K562 (cell line): ENCODE measurements around the gene IGSF3. TPM values are rescaled to one million over a fixed set of nuclear protein-coding genes. Genes with fewer than 3 reads are reported as not detected.

ENCODE experiments used
- ATAC-seq: fragments of 200-7000 bp; cut with Tn5 transposase; 3 replicates; pipeline ENCODE4 v1.9.1; 2020; ENCODE audit warnings: moderate library complexity
- BruUV-seq: library from RNA; stranded (reverse); fragments of 400-500 nt; replicated peaks from 2 replicates; lab custom pipeline; 2021; lab: Mats Ljungman, UMichigan
- CTCF ChIA-PET: fragments of 300-600 bp; formaldehyde crosslinking; extraction: SDS; loops from one replicate; lab custom pipeline; 2021; ENCODE audit warnings: low intra/inter-chr PET ratio; lab: Yijun Ruan, JAX
- POLR2A ChIA-PET: fragments of 300-600, 350-650 bp; sonication (Branson Sonifier 250); formaldehyde crosslinking; extraction: SDS; loops from one replicate; lab custom pipeline; 2021; ENCODE audit warnings: antibody characterized with exemption, inconsistent platforms; lab: Yijun Ruan, JAX
- DNase-seq, 4 experiments: peaks; one replicate each; pipeline versions ENCODE4 v3.0.0 to v3.0.0-alpha.2; 2011 to 2018; ENCODE audit warnings: low spot score in 3 of 4, mixed read lengths in 3 of 4; ENCODE audit errors: extremely low read depth in 1 of 4
- FAIRE-seq: peaks from 2 replicates; lab custom pipeline; 2011; peaks lifted over from hg19 to GRCh38; lab: Jason Lieb, UNC
- H2AFZ ChIP-seq: 2 replicates; pipeline ENCODE4 v1.6.0; 2011; ENCODE audit warnings: low read depth, low read length, control low read depth, inconsistent platforms
- H3K27ac ChIP-seq: fragments of 200-600 bp; 3 replicates; pipeline ENCODE4 v1.8.0; 2011; ENCODE audit warnings: low read depth, mild to moderate bottlenecking, control low read depth, inconsistent platforms, low read length, moderate library complexity, mixed read lengths; ENCODE audit errors: extremely low read depth
- H3K27me3 ChIP-seq, 2 experiments: fragments of 300-600 bp in 1 of 2; 2 replicates in 1 of 2; 3 replicates in 1 of 2; pipeline versions ENCODE4 v1.6.0 to v1.8.0; 2011; ENCODE audit warnings: inconsistent platforms in 2 of 2, low read length in 2 of 2, mild to moderate bottlenecking in 1 of 2, mixed read lengths in 1 of 2, moderate library complexity in 1 of 2; ENCODE audit not compliant: control insufficient read depth in 2 of 2, insufficient read depth in 2 of 2
- H3K36me3 ChIP-seq: fragments of 300-600 bp; 3 replicates; pipeline ENCODE4 v1.8.0; 2011; ENCODE audit warnings: mild to moderate bottlenecking, low read length, inconsistent platforms; ENCODE audit not compliant: control insufficient read depth, insufficient read depth
- H3K4me1 ChIP-seq, 2 experiments: fragments of 200-600 bp in 1 of 2; replicated peaks in 1 of 2; 2 replicates in 1 of 2; 3 replicates in 1 of 2; pipeline versions ENCODE4 v1.5.1 to v1.8.0; 2011; ENCODE audit warnings: inconsistent platforms in 2 of 2, low read length in 2 of 2, mild to moderate bottlenecking in 1 of 2, mixed read lengths in 1 of 2, moderate library complexity in 1 of 2; ENCODE audit not compliant: control insufficient read depth in 2 of 2, insufficient read depth in 2 of 2
- H3K4me2 ChIP-seq: 2 replicates; pipeline ENCODE4 v1.6.1; 2011; ENCODE audit warnings: low read length, control low read depth, inconsistent platforms, mixed read lengths; ENCODE audit not compliant: insufficient read depth
- H3K4me3 ChIP-seq: fragments of 200-600 bp; sonication (generic), shearing (Covaris generic); 2 replicates; pipeline ENCODE4 v1.5.1; 2016; ENCODE audit warnings: control low read depth, inconsistent platforms
- H3K79me2 ChIP-seq: fragments of 200-600 bp; 3 replicates; pipeline ENCODE4 v1.8.0; 2011; ENCODE audit warnings: low read length, inconsistent platforms; ENCODE audit not compliant: control insufficient read depth, insufficient read depth
- H3K9ac ChIP-seq, 2 experiments: 2 replicates each; pipeline versions ENCODE4 v1.6.0 to v1.6.1; 2011; ENCODE audit warnings: low read depth in 2 of 2, low read length in 2 of 2, control low read depth in 1 of 2, inconsistent platforms in 1 of 2, mild to moderate bottlenecking in 1 of 2, mixed read lengths in 1 of 2; ENCODE audit not compliant: insufficient read depth in 1 of 2
- H3K9me1 ChIP-seq: one replicate; pipeline ENCODE4 v1.6.0; 2011; ENCODE audit warnings: inconsistent platforms, mild to moderate bottlenecking, low read length, moderate library complexity; ENCODE audit not compliant: control insufficient read depth, insufficient read depth
- H3K9me3 ChIP-seq: replicated peaks from 2 replicates; pipeline ENCODE4 v1.5.1; 2011; ENCODE audit warnings: low read depth, low read length, inconsistent platforms; ENCODE audit not compliant: control insufficient read depth, insufficient read depth
- H4K20me1 ChIP-seq: replicated peaks from 2 replicates; pipeline ENCODE4 v1.6.1; 2011; ENCODE audit warnings: low read length, inconsistent platforms, mixed read lengths; ENCODE audit not compliant: control insufficient read depth, insufficient read depth
- FOXA3 ChIP-seq, 2 experiments: fragments of 450-650 bp in 1 of 2; sonication (generic) in 1 of 2; formaldehyde crosslinking; IDR thresholded peaks in 1 of 2; conservative IDR thresholded peaks in 1 of 2; 2 replicates each; pipeline versions ENCODE4 v1.4.0 to v1.8.0; 2020 to 2022; ENCODE audit warnings: mild to moderate bottlenecking in 2 of 2, missing genetic modification reagents in 1 of 2
- MYNN ChIP-seq, 2 experiments: sonication (generic); formaldehyde crosslinking in 1 of 2; IDR thresholded peaks; 2 replicates each; pipeline versions ENCODE4 v1.5.0 to v1.6.1; 2016 to 2020; ENCODE audit warnings: antibody characterized with exemption in 1 of 2, missing genetic modification reagents in 1 of 2
- NR4A1 ChIP-seq, 2 experiments: fragments of 250-450 bp in 1 of 2; fragments of 450-650 bp in 1 of 2; sonication (Bioruptor Pico) in 1 of 2; IDR thresholded peaks; 2 replicates each; pipeline versions ENCODE4 v1.4.0 to v1.6.1; 2016 to 2020; ENCODE audit warnings: mild to moderate bottlenecking in 2 of 2, missing compliant biosample characterization in 1 of 2, missing genetic modification characterization in 1 of 2, moderate library complexity in 1 of 2
- RB1 ChIP-seq: fragments of 450-650 bp; IDR thresholded peaks from 2 replicates; pipeline ENCODE4 v1.6.1; 2017; ENCODE audit warnings: low read depth, mild to moderate bottlenecking
- ZNF175 ChIP-seq: fragments of 200-800 bp; sonication (Bioruptor generic); IDR thresholded peaks from 2 replicates; pipeline ENCODE4 v1.6.1; 2016; ENCODE audit warnings: low read depth, mild to moderate bottlenecking, missing genetic modification characterization, missing compliant biosample characterization
- WGBS: fragments of 100-300 bp; shearing (Covaris generic); methylation state at CpG from one replicate; pipeline ENCODE4 v1.1.6; 2016; ENCODE audit warnings: low coverage, mixed read lengths; ENCODE audit not compliant: insufficient coverage; ENCODE audit errors: missing lambda C conversion rate; 5-methylcytosine and 5-hydroxymethylcytosine counted together
- in situ Hi-C: fragments of 300-500 bp; cut with MboI; formaldehyde crosslinking; loops from 4 replicates; pipeline ENCODE4 v1.15.0; 2018; ENCODE audit warnings: inconsistent platforms, mixed read lengths
- intact Hi-C: fragments of 100-400 bp; cut with micrococcal nuclease; formaldehyde crosslinking; loops from 2 replicates; pipeline ENCODE4 v1.14.2; 2022
- polyA plus RNA-seq, 8 experiments: library from polyadenylated mRNA; depleted of rRNA in 4 of 8; stranded (reverse) in 5 of 8; unstranded in 3 of 8; fragments of >200 nt; fragmentation: Nextera tagmentation in 2 of 8; fragmentation: Illumina TruSeq in 1 of 8; extraction: Ambion mirVana in 2 of 8; extraction: Trizol in 1 of 8; gene quantifications; 2 replicates each; pipeline versions ENCODE4 v1.2.1 to v1.2.3, GENCODE V29; 2011 to 2014; ENCODE audit warnings: inconsistent platforms in 1 of 8, missing spikeins in 1 of 8
- total RNA-seq, 7 experiments: library from RNA; depleted of rRNA in 6 of 7; stranded (reverse); fragments of >200 nt in 6 of 7; fragmentation: Illumina TruSeq in 2 of 7; extraction: Trizol in 2 of 7; gene quantifications; 2 replicates each; pipeline versions ENCODE4 v1.2.1 to v1.2.3, GENCODE V29; 2011 to 2021; ENCODE audit warnings: low replicate concordance in 1 of 7
- TF ChIP-seq, protein P1 (sequence below), 2 experiments: IDR thresholded peaks; 2 replicates each; pipeline ENCODE4 v1.6.1; 2012; ENCODE audit warnings: improper control_type of control experiment in 2 of 2, low read depth in 2 of 2, low read length in 2 of 2, borderline replicate concordance in 1 of 2
- TF ChIP-seq, protein P2 (sequence below), 2 experiments: IDR thresholded peaks; 2 replicates each; pipeline ENCODE4 v1.6.1; 2011; ENCODE audit warnings: borderline replicate concordance in 1 of 2, control low read depth in 1 of 2, low read depth in 1 of 2, low read length in 1 of 2, mild to moderate bottlenecking in 1 of 2, mixed read lengths in 1 of 2, moderate library complexity in 1 of 2; ENCODE audit not compliant: insufficient read depth in 1 of 2, insufficient read length in 1 of 2, poor library complexity in 1 of 2, severe bottlenecking in 1 of 2; ENCODE audit errors: extremely low read depth in 1 of 2
- TF ChIP-seq, protein P3 (sequence below): sonication (generic); formaldehyde crosslinking; IDR thresholded peaks from 2 replicates; pipeline ENCODE4 v1.8.1; 2023; ENCODE audit warnings: missing genetic modification reagents, mild to moderate bottlenecking, borderline replicate concordance

The IGSF3 gene
- total and polyA plus RNA-seq, 9 of the 15 experiments (the other 6 are each of a cell fraction or from before 2014, with no cell fraction given) = 1.1 to 15.0 (median 8.3) TPM

DNA sequence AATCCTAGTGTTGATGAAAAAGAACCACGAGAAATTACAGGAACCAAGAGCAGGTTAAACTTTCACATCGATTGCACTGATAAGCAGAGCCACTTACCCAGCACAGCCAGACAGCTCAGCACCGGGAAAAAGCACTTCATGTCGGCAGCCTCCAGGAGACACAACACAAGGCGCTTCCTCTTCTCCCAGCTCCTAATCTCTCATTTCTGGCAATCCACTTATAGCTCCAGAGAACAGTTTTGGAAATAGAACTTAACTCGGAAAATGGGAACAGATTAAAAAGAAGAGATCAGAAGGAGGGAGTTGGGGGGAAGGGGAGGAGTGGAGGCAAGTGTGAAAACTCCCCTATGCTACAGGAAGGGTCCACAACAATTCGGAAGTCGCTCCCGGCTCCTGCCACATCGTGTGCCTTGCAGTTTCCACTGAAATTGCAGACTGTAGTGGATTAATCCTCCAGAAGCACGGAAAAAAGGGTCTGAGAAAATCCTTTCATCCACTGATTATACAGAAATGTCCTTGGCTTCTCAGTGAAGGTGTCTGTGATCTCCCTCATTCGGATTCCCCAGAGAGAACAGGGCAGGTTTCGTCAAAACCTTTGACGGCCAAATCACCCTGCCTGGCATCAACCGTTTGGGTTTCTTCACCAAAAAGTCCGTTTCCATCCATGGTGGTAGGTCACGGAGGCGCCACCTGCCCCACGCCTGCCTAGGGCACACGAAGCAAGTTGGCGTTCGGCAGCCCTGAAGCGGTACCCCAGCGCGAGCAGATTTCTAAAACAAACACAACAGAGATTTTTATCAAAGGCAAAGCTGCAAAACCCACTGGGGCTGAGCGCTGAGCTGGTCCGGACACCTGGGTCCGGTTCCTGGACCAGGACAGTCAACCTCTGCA lies 1.1 kb downstream of the IGSF3 start:
- no peaks in the 10 kb centered on the region for H3K27me3 ChIP-seq
- peaks cover 3% of the 10 kb centered on the region for H3K9me1 ChIP-seq
- H3K27ac ChIP-seq = no peak overlapping the region
- ChIA-PET CTCF (no interaction called here), POLR2A (interaction anchor here (0.6 to 1.6 kb wide), 3 partner anchors 12 to 222 kb away, joined by 3 to 4 read pairs (median 4); no protein-coding TSS in a partner anchor)
- peaks cover 6% of the 10 kb centered on the region for H3K9me3 ChIP-seq
- peaks cover 4% of the 10 kb centered on the region; the same call in 1 of the 3 replicates for H3K36me3 ChIP-seq
- ATAC-seq (no peak), DNase-seq (peak in 1 of 4 experiments; percentile 22), FAIRE-seq (peak; percentile 66)
- peaks cover 16 to 20% of the 10 kb centered on the region in 2 experiments for H3K4me1 ChIP-seq
- peaks cover 11% of the 10 kb centered on the region for H4K20me1 ChIP-seq
- H3K4me3 ChIP-seq = peak overlapping the region; percentile 61
- in situ Hi-C loops (no loop called here), intact Hi-C loops (loop anchor here (5.0 kb wide), 1 partner anchor 34 kb away; no protein-coding TSS in a partner anchor)
- no TSS peak for BruUV-seq
- 28% methylated on average over 28 of the region's 28 CpGs for WGBS
- H3K9ac ChIP-seq = peak overlapping the region; percentile 48 to 92; a peak in 3 of 4 replicates
- peaks cover 8% of the 10 kb centered on the region; the same call in 1 of the 3 replicates for H3K79me2 ChIP-seq
- H2AFZ ChIP-seq = peak overlapping the region; percentile 92
- peak overlapping the region; percentile 85 for H3K4me2 ChIP-seq
- TF ChIP-seq, protein P1, sequence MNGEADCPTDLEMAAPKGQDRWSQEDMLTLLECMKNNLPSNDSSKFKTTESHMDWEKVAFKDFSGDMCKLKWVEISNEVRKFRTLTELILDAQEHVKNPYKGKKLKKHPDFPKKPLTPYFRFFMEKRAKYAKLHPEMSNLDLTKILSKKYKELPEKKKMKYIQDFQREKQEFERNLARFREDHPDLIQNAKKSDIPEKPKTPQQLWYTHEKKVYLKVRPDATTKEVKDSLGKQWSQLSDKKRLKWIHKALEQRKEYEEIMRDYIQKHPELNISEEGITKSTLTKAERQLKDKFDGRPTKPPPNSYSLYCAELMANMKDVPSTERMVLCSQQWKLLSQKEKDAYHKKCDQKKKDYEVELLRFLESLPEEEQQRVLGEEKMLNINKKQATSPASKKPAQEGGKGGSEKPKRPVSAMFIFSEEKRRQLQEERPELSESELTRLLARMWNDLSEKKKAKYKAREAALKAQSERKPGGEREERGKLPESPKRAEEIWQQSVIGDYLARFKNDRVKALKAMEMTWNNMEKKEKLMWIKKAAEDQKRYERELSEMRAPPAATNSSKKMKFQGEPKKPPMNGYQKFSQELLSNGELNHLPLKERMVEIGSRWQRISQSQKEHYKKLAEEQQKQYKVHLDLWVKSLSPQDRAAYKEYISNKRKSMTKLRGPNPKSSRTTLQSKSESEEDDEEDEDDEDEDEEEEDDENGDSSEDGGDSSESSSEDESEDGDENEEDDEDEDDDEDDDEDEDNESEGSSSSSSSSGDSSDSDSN (IDR thresholded peaks at IDR 0.05; ENCODE audit: borderline replicate concordance in 1 of 2, low read depth in 2 of 2, low read length in 2 of 2) = 0 out of 4 replicates have a peak, but pooled peaks of 1 of the 2 experiments have one; percentile 9
- TF ChIP-seq, protein P2, sequence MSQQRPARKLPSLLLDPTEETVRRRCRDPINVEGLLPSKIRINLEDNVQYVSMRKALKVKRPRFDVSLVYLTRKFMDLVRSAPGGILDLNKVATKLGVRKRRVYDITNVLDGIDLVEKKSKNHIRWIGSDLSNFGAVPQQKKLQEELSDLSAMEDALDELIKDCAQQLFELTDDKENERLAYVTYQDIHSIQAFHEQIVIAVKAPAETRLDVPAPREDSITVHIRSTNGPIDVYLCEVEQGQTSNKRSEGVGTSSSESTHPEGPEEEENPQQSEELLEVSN (IDR thresholded peaks at IDR 0.05; ENCODE audit: borderline replicate concordance in 1 of 2, extremely low read depth in 1 of 2, insufficient read depth in 1 of 2, insufficient read length in 1 of 2, low read depth in 1 of 2, low read length in 1 of 2, poor library complexity in 1 of 2, severe bottlenecking in 1 of 2) = peak in 1 of 2 experiments; percentile 41
- TF ChIP-seq, protein P3, sequence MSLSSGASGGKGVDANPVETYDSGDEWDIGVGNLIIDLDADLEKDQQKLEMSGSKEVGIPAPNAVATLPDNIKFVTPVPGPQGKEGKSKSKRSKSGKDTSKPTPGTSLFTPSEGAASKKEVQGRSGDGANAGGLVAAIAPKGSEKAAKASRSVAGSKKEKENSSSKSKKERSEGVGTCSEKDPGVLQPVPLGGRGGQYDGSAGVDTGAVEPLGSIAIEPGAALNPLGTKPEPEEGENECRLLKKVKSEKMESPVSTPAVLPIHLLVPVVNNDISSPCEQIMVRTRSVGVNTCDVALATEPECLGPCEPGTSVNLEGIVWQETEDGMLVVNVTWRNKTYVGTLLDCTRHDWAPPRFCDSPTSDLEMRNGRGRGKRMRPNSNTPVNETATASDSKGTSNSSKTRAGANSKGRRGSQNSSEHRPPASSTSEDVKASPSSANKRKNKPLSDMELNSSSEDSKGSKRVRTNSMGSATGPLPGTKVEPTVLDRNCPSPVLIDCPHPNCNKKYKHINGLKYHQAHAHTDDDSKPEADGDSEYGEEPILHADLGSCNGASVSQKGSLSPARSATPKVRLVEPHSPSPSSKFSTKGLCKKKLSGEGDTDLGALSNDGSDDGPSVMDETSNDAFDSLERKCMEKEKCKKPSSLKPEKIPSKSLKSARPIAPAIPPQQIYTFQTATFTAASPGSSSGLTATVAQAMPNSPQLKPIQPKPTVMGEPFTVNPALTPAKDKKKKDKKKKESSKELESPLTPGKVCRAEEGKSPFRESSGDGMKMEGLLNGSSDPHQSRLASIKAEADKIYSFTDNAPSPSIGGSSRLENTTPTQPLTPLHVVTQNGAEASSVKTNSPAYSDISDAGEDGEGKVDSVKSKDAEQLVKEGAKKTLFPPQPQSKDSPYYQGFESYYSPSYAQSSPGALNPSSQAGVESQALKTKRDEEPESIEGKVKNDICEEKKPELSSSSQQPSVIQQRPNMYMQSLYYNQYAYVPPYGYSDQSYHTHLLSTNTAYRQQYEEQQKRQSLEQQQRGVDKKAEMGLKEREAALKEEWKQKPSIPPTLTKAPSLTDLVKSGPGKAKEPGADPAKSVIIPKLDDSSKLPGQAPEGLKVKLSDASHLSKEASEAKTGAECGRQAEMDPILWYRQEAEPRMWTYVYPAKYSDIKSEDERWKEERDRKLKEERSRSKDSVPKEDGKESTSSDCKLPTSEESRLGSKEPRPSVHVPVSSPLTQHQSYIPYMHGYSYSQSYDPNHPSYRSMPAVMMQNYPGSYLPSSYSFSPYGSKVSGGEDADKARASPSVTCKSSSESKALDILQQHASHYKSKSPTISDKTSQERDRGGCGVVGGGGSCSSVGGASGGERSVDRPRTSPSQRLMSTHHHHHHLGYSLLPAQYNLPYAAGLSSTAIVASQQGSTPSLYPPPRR = 0 out of 2 replicates have a peak, but pooled peaks have one; percentile 39
- TF ChIP-seq MYNN (IDR thresholded peaks at IDR 0.05) (0 out of 2 replicates have a peak, but pooled peaks have one; percentile 21), MYNN (CRISPR knock-in tag; IDR thresholded peaks at IDR 0.05) (no peak), RB1 (no peak), ZNF175 (CRISPR knock-in tag) (no peak), FOXA3 (CRISPR knock-in tag; conservative IDR thresholded peaks at IDR 0.05 in 1 of 2, IDR thresholded peaks at IDR 0.05 in 1 of 2) (peak; percentile 75 to 78; a peak in 3 of 4 replicates), NR4A1 (CRISPR knock-in tag; IDR thresholded peaks at IDR 0.05) (no peak), NR4A1 (tag; IDR thresholded peaks at IDR 0.05) (no peak)
